HepG2 (cell line): ENCODE data around the gene TTC31. TPM values are rescaled to one million over a fixed set of nuclear protein-coding genes. Genes with fewer than 3 reads are reported as not detected.

Experiments
- ARID2 ChIP-seq: sonication (generic); formaldehyde crosslinking; IDR thresholded peaks from 2 replicates; pipeline ENCODE4 v1.8.1; 2022; ENCODE audit warnings: mild to moderate bottlenecking, missing genetic modification reagents, borderline replicate concordance
- CREB1 ChIP-seq, 2 experiments: fragments of 450-650 bp in 1 of 2; IDR thresholded peaks; 2 replicates each; pipeline ENCODE4 v1.6.1; 2016 to 2017; ENCODE audit warnings: control low read depth in 1 of 2, mild to moderate bottlenecking in 1 of 2, missing compliant biosample characterization in 1 of 2, missing genetic modification characterization in 1 of 2
- ELF4 ChIP-seq: sonication (generic); formaldehyde crosslinking; IDR thresholded peaks from 2 replicates; pipeline ENCODE4 v1.5.0; 2020; ENCODE audit warnings: missing genetic modification reagents, mild to moderate bottlenecking, moderate library complexity, borderline replicate concordance
- ESRRA ChIP-seq: sonication (generic); formaldehyde crosslinking; IDR thresholded peaks from 2 replicates; pipeline ENCODE4 v1.5.1; 2020; ENCODE audit warnings: mild to moderate bottlenecking, low read depth, missing genetic modification reagents
- FLYWCH1 ChIP-seq: sonication (generic); formaldehyde crosslinking; IDR thresholded peaks from 2 replicates; pipeline ENCODE4 v1.8.1; 2023; ENCODE audit warnings: mild to moderate bottlenecking, missing genetic modification reagents
- FOXK1 ChIP-seq: sonication (generic); formaldehyde crosslinking; IDR thresholded peaks from 2 replicates; pipeline ENCODE4 v1.4.0; 2020; ENCODE audit warnings: low read depth, missing genetic modification reagents, borderline replicate concordance
- FOXP1 ChIP-seq, 2 experiments: fragments of 450-650 bp in 1 of 2; IDR thresholded peaks; 2 replicates each; pipeline ENCODE4 v1.6.1; 2017 to 2018; ENCODE audit warnings: antibody characterized with exemption in 1 of 2
- HNRNPLL ChIP-seq: fragments of 200-400 bp; formaldehyde crosslinking; IDR thresholded peaks from 2 replicates; pipeline ENCODE4 v1.6.1; 2017; ENCODE audit warnings: mild to moderate bottlenecking, low read depth, low read length; ENCODE audit not compliant: poor library complexity, severe bottlenecking
- MAF1 ChIP-seq: sonication (generic); formaldehyde crosslinking; IDR thresholded peaks from 2 replicates; pipeline ENCODE4 v1.5.0; 2020; ENCODE audit warnings: missing genetic modification reagents, borderline replicate concordance
- POLR2A ChIP-seq, 2 experiments: IDR thresholded peaks; 2 replicates each; pipeline ENCODE4 v1.6.1; 2011; ENCODE audit warnings: low read depth in 2 of 2, low read length in 2 of 2, mild to moderate bottlenecking in 1 of 2, moderate library complexity in 1 of 2; ENCODE audit not compliant: insufficient read depth in 1 of 2
- RFXAP ChIP-seq: sonication (generic); formaldehyde crosslinking; IDR thresholded peaks from 2 replicates; pipeline ENCODE4 v1.4.0; 2020; ENCODE audit warnings: missing genetic modification reagents, borderline replicate concordance
- SATB2 ChIP-seq: sonication (generic); formaldehyde crosslinking; IDR thresholded peaks from 2 replicates; pipeline ENCODE4 v1.5.0; 2020; ENCODE audit warnings: missing genetic modification reagents
- SNAPC2 ChIP-seq: sonication (generic); formaldehyde crosslinking; IDR thresholded peaks from 2 replicates; pipeline ENCODE4 v1.8.1; 2022; ENCODE audit warnings: mild to moderate bottlenecking, missing genetic modification reagents
- SSRP1 ChIP-seq: IDR thresholded peaks from 2 replicates; pipeline ENCODE4 v1.6.1; 2016; ENCODE audit warnings: control low read depth
- YY1 ChIP-seq: IDR thresholded peaks from 2 replicates; pipeline ENCODE4 v1.6.1; 2011; ENCODE audit warnings: low read length, low read depth, moderate library complexity, mild to moderate bottlenecking; ENCODE audit not compliant: insufficient read depth, insufficient replicate concordance
- ZKSCAN5 ChIP-seq: sonication (generic); formaldehyde crosslinking; IDR thresholded peaks from 2 replicates; pipeline ENCODE4 v1.5.1; 2020; ENCODE audit warnings: mild to moderate bottlenecking, missing genetic modification reagents
- ZNF124 ChIP-seq: sonication (generic); formaldehyde crosslinking; IDR thresholded peaks from 2 replicates; pipeline ENCODE4 v1.4.0; 2020; ENCODE audit warnings: missing genetic modification reagents
- ZNF788 ChIP-seq: sonication (generic); formaldehyde crosslinking; IDR thresholded peaks from 2 replicates; pipeline ENCODE4 v1.5.0; 2020; ENCODE audit warnings: mild to moderate bottlenecking, missing genetic modification reagents, borderline replicate concordance
- polyA plus RNA-seq, 8 experiments: library from polyadenylated mRNA; depleted of rRNA in 3 of 8; stranded (reverse) in 7 of 8; unstranded in 1 of 8; fragments of >200 nt; fragmentation: Illumina TruSeq in 4 of 8; extraction: Trizol in 4 of 8; gene quantifications; 2 replicates each; pipeline versions ENCODE4 v1.2.1 to v1.2.3, GENCODE V29; 2011 to 2016; ENCODE audit warnings: low read depth in 4 of 8, missing spikeins in 1 of 8, mixed read lengths in 1 of 8; ENCODE audit not compliant: insufficient read depth in 1 of 8
- total RNA-seq, 5 experiments: library from RNA; depleted of rRNA; stranded (reverse); fragments of >200 nt; fragmentation: Illumina TruSeq; extraction: Trizol; gene quantifications; 2 replicates each; pipeline ENCODE4 v1.2.3, GENCODE V29; 2016; ENCODE audit warnings: low read depth in 1 of 5
- TF ChIP-seq, protein P1 (sequence below): sonication (generic); formaldehyde crosslinking; IDR thresholded peaks from 2 replicates; pipeline ENCODE4 v1.4.0; 2020; ENCODE audit warnings: mild to moderate bottlenecking, missing genetic modification reagents
- TF ChIP-seq, protein P2 (sequence below): sonication (generic); formaldehyde crosslinking; conservative IDR thresholded peaks from 2 replicates; pipeline ENCODE4 v1.4.0; 2020; ENCODE audit warnings: missing genetic modification reagents
- TF ChIP-seq, protein P3 (sequence below): sonication (generic); formaldehyde crosslinking; IDR thresholded peaks from 2 replicates; pipeline ENCODE4 v1.5.0; 2020; ENCODE audit warnings: mild to moderate bottlenecking, missing genetic modification reagents
- TF ChIP-seq, protein P4 (sequence below): sonication (generic); formaldehyde crosslinking; IDR thresholded peaks from 2 replicates; pipeline ENCODE4 v1.4.0; 2020; ENCODE audit warnings: missing genetic modification reagents
- TF ChIP-seq, protein P5 (sequence below): sonication (generic); formaldehyde crosslinking; IDR thresholded peaks from 2 replicates; pipeline ENCODE4 v1.8.0; 2022; ENCODE audit warnings: missing genetic modification reagents, mild to moderate bottlenecking, inconsistent platforms, borderline replicate concordance

TTC31 gene
- total and polyA plus RNA-seq, 2 of the 13 experiments (the other 11 are each of a cell fraction or from before 2014, with no cell fraction given): 28.3 to 39.5 TPM

DNA sequence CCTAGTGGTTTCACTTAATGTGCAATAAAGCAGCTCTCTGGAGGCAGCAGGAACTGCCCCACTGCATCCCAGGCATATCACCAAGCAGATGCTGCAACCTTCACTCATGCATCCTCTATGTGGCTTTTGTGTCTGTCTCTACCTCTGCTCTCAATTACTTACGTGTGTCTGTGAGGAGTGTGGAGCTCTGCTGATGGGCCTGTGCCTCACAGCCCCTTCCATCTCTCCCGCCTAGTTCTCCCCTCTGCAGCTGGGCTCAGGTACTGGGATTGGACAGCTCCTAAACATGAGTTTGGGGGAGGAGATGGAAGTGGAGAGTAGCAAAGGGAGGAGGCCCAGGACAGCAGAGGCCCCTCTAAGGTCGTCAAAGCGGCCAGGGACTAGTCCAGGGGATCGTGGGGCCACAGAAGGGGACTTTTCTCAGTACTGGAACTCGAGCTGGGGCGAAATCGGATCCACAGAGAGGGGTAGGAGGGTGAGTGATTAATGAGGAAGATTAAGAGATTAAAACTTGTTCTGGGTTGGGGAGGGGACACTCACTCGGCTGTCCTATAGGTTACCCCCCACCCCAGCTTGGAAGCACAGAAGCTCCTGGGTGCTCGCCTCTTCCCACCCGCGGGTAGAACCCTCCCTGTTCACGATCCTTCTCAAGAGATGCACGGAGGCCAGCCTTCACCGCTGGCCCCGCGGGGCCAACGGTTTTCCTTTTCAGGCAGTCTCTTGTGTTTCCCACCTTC, 18.6 kb downstream of the TTC31 start (continued):
- TF ChIP-seq, protein P1, sequence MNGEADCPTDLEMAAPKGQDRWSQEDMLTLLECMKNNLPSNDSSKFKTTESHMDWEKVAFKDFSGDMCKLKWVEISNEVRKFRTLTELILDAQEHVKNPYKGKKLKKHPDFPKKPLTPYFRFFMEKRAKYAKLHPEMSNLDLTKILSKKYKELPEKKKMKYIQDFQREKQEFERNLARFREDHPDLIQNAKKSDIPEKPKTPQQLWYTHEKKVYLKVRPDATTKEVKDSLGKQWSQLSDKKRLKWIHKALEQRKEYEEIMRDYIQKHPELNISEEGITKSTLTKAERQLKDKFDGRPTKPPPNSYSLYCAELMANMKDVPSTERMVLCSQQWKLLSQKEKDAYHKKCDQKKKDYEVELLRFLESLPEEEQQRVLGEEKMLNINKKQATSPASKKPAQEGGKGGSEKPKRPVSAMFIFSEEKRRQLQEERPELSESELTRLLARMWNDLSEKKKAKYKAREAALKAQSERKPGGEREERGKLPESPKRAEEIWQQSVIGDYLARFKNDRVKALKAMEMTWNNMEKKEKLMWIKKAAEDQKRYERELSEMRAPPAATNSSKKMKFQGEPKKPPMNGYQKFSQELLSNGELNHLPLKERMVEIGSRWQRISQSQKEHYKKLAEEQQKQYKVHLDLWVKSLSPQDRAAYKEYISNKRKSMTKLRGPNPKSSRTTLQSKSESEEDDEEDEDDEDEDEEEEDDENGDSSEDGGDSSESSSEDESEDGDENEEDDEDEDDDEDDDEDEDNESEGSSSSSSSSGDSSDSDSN (CRISPR knock-in tag): no peak
- TF ChIP-seq ZKSCAN5 (CRISPR knock-in tag) (no peak), FOXP1 (IDR thresholded peaks at IDR 0.05) (no peak), FOXP1 (CRISPR knock-in tag; IDR thresholded peaks at IDR 0.05) (no peak), ARID2 (CRISPR knock-in tag) (0 out of 2 replicates have a peak, but pooled peaks have one; percentile 52), YY1 (peak; percentile 20), POLR2A (IDR thresholded peaks at IDR 0.05; ENCODE audit: insufficient read depth in 1 of 2, low read depth in 2 of 2, low read length in 2 of 2) (peak in 1 of 2 experiments; percentile 63; a peak in 2 of 4 replicates), SATB2 (CRISPR knock-in tag) (no peak), FOXK1 (CRISPR knock-in tag) (no peak), ZNF124 (no peak), ZNF788 (CRISPR knock-in tag) (no peak), RFXAP (CRISPR knock-in tag) (no peak), MAF1 (no peak), CREB1 (IDR thresholded peaks at IDR 0.05) (no peak), CREB1 (CRISPR knock-in tag; IDR thresholded peaks at IDR 0.05) (no peak), FLYWCH1 (CRISPR knock-in tag) (no peak), HNRNPLL (no peak), ELF4 (CRISPR knock-in tag) (no peak), ESRRA (CRISPR knock-in tag) (no peak), SNAPC2 (CRISPR knock-in tag) (0 out of 2 replicates have a peak, but pooled peaks have one; percentile 27), SSRP1 (CRISPR knock-in tag) (peak; percentile 66)
- TF ChIP-seq, protein P2, sequence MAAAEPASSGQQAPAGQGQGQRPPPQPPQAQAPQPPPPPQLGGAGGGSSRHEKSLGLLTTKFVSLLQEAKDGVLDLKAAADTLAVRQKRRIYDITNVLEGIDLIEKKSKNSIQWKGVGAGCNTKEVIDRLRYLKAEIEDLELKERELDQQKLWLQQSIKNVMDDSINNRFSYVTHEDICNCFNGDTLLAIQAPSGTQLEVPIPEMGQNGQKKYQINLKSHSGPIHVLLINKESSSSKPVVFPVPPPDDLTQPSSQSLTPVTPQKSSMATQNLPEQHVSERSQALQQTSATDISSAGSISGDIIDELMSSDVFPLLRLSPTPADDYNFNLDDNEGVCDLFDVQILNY (CRISPR knock-in tag): no peak
- TF ChIP-seq, protein P3, sequence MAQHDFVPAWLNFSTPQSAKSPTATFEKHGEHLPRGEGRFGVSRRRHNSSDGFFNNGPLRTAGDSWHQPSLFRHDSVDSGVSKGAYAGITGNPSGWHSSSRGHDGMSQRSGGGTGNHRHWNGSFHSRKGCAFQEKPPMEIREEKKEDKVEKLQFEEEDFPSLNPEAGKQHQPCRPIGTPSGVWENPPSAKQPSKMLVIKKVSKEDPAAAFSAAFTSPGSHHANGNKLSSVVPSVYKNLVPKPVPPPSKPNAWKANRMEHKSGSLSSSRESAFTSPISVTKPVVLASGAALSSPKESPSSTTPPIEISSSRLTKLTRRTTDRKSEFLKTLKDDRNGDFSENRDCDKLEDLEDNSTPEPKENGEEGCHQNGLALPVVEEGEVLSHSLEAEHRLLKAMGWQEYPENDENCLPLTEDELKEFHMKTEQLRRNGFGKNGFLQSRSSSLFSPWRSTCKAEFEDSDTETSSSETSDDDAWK (CRISPR knock-in tag): no peak
- TF ChIP-seq, protein P4, sequence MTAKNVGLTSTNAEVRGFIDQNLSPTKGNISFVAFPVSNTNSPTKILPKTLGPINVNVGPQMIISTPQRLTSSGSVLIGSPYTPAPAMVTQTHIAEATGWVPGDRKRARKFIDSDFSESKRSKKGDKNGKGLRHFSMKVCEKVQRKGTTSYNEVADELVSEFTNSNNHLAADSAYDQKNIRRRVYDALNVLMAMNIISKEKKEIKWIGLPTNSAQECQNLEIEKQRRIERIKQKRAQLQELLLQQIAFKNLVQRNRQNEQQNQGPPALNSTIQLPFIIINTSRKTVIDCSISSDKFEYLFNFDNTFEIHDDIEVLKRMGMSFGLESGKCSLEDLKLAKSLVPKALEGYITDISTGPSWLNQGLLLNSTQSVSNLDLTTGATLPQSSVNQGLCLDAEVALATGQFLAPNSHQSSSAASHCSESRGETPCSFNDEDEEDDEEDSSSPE (CRISPR knock-in tag): no peak
- TF ChIP-seq, protein P5, sequence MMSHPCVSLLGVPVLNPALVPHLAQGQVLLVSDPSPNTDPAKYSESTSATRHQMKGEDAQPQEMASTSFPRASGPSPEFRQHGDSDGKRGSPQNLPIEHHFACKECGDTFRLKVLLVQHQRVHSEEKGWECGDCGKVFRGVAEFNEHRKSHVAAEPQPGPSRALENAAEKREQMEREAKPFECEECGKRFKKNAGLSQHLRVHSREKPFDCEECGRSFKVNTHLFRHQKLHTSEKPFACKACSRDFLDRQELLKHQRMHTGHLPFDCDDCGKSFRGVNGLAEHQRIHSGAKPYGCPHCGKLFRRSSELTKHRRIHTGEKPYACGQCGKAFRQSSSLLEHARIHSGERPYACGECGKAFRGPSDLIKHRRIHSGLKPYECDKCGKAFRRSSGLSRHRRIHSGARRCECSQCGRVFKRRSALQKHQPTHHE (CRISPR knock-in tag): no peak
